A549 treated with AZD9567 at 1 μM for 4 hours (cell line): Measurements from ENCODE around the gene HMGXB3. TPM values are rescaled to one million over a fixed set of nuclear protein-coding genes. Genes with fewer than 3 reads are reported as not detected.

ENCODE experiments used
- total RNA-seq: library from RNA; stranded (reverse); fragments of 200-300 nt; extraction: Qiagen RNA extraction; gene quantifications from 5 replicates; pipeline ENCODE4 v1.2.3, GENCODE V29; 2022; ENCODE audit not compliant: insufficient read depth

HMGXB3 gene, protein sequence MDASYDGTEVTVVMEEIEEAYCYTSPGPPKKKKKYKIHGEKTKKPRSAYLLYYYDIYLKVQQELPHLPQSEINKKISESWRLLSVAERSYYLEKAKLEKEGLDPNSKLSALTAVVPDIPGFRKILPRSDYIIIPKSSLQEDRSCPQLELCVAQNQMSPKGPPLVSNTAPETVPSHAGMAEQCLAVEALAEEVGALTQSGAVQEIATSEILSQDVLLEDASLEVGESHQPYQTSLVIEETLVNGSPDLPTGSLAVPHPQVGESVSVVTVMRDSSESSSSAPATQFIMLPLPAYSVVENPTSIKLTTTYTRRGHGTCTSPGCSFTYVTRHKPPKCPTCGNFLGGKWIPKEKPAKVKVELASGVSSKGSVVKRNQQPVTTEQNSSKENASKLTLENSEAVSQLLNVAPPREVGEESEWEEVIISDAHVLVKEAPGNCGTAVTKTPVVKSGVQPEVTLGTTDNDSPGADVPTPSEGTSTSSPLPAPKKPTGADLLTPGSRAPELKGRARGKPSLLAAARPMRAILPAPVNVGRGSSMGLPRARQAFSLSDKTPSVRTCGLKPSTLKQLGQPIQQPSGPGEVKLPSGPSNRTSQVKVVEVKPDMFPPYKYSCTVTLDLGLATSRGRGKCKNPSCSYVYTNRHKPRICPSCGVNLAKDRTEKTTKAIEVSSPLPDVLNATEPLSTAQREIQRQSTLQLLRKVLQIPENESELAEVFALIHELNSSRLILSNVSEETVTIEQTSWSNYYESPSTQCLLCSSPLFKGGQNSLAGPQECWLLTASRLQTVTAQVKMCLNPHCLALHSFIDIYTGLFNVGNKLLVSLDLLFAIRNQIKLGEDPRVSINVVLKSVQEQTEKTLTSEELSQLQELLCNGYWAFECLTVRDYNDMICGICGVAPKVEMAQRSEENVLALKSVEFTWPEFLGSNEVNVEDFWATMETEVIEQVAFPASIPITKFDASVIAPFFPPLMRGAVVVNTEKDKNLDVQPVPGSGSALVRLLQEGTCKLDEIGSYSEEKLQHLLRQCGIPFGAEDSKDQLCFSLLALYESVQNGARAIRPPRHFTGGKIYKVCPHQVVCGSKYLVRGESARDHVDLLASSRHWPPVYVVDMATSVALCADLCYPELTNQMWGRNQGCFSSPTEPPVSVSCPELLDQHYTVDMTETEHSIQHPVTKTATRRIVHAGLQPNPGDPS (N-terminal part only)
- total RNA-seq, result 29.4 to 33.2 TPM (median 31.9 TPM) in 5 replicates

DNA sequence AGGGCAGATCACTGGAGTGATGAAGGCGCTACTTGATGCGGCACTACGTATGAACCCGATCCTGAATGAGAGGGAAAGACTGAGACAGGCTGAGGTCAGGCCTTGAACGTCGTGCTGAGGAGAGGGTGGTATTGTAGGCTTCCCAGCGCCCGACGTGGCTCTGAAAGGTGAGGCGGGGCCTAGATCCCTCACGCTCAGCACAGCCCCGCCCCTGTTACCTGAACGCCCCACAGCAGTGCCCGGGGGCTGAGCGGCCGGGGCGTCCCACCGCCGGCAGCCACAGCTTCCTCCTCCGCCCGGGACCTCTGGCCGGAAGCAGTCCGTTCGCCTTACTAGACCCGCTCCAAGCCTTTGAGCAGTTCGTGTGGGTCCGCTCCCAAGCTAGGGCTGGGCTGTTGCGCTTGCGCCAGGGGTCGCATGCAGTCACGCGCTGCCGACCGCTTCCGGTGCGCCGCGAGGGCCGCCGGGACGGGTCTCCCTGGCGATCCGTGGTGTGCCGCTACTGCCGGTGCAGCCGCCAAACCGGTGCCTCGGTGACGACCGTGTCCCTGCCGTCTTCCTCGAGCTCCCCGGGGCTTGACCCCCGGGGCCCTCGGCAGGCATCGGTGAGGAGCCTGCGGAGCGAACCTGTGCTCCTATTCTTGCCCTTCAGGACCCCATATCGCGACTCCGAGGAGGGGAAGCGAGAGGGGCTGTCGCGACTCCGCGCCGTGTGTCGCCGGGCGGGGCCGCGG is at the start of gene HMGXB3, which contains the start of gene TIGD6:
HMGXB3 (plus strand) TSS at position 484 of the 734 bp plus-strand sequence. CDS start 4,114 bp downstream, outside the sequence.
TIGD6 (minus strand) TSS at position 399 of the 734 bp plus-strand sequence. CDS start 4,306 bp downstream, outside the sequence.

DNA sequence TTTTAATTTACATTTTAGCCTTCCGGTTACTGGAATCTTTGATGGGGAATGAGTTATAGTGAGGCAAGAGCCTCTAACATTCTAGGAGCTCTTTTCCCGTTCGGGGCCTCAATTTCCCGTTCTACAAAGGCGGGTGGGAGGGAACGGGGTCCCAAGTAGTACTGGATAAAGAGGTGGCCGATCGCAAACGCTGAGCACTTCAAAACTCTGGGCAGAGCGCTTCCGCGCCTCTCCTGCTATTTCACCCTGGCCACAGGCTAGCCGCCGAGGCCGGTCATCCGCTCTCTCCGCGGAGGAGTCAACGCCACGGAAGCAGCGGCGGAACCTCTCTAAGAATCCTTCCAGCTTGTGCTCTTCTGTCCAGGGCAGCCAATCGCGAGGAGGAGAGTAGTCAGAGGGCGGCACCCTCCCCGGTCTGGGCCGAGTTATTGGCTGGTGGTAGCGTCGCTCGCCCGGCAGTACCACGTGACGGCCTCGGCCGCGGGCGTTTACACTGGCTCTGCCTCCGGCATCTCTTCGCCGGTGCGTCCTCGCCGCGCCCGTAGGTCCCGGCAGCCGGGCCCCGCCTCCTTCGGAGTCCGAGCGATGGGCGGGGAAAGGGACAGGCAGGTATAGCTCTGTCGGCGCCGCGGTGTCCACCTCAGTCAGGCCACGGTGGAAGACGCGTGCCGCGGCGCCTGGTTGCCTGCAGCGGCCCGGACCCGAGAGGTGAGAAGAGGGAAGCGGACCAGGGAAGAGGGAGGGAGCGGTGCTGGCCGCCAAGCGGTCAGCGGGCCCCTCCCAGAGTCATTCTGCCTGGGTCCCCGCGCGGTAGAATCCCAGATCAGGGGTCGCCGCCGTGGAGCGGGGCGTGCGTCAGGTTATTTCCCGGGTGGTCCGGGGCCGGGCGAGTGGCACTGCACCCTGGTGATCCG is 40.0 kb upstream of the HMGXB3 start, which contains the start of gene SLC26A2:
SLC26A2 (plus strand) TSS at position 487 of the 914 bp plus-strand sequence. CDS start 16,895 bp downstream, outside the sequence.

DNA sequence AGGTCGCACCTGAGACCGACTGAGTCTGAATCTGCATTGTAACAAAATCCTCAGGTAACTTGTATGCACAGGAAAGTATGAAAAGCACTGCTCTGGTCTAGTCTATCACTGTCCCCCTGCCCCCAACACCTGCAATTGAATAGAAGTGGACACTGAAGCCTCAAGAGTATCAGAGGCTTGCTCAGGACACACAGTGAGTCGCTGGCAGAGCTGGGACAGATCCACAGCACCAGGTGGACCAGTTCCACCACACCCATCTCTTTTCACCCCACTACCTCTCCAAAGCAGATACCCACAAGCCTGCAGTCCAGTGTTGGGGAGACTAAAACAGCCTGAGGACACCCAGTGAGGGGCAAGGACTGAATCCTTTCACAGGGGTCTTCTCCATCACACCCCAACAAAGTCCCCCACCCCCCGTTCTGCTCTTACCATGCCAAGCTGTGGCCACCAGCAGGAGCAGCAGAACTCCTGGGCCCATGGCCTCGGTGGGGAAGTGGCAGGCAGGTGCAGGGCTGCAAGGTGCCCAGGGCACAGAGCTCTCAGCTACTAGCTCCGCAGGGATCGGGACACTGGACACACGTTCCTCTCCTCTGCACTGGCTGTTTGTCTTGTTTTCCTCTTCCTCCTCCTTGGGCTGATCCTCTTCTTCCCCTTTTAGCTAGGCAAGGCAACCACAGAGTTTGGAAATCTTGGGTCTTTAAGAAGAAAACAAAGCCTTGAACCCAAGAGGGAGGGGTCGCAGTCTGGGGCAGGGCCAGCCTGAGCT is 85.6 kb downstream of the HMGXB3 start, which contains the start of gene CSF1R:
CSF1R (minus strand) TSS at position 605 of the 766 bp plus-strand sequence; CDS start at position 478, 127 bp downstream.

Other genes starting within 250 kb of the HMGXB3 start
- 0.15 to 0.23 TPM (median 0.19 TPM) in 4 of 5 replicates, not detected in the other for gene PDE6A, start 55.9 kb upstream of the HMGXB3 start, total RNA-seq
- 33.5 to 48.2 TPM (median 47.1 TPM) in 5 replicates for gene SLC26A2, start 40.0 kb upstream of the HMGXB3 start, total RNA-seq
- gene TIGD6, start 85 bp upstream of the HMGXB3 start, total RNA-seq, result 5.0 to 7.0 TPM (median 5.4 TPM) in 5 replicates
- gene CSF1R, start 85.8 kb downstream of the HMGXB3 start, total RNA-seq, result 0.07 to 0.14 TPM (median 0.12 TPM) in 4 of 5 replicates, not detected in the other
- gene PDGFRB, start 155.1 kb downstream of the HMGXB3 start, total RNA-seq, result 0.14 to 0.47 TPM (median 0.37 TPM) in 4 of 5 replicates, not detected in the other
- gene CDX1, start 166.0 kb downstream of the HMGXB3 start, total RNA-seq, result not detected in 5 replicates
- gene SLC6A7, start 189.3 kb downstream of the HMGXB3 start, total RNA-seq, result 0.02 to 0.06 TPM in 2 of 5 replicates, not detected in the others